Cardiac muscle cell (in vitro differentiated cells and primary cell): ENCODE data around the gene KIAA1755. TPM values are rescaled to one million over a fixed set of nuclear protein-coding genes. Genes with fewer than 3 reads are reported as not detected.

Source experiments
- DNase-seq, 2 donors: peaks; one replicate each; pipeline versions ENCODE4 v3.0.0 to v3.0.0-alpha.2; 2010 to 2017; ENCODE audit warnings: low read depth in 1 of 2, low spot score in 1 of 2
- H3K27ac ChIP-seq: fragments of 200-600 bp; sonication (generic); 2 replicates; pipeline ENCODE4 v1.5.1; 2016
- H3K27me3 ChIP-seq: fragments of 200-600 bp; sonication (generic); 2 replicates; pipeline ENCODE4 v1.6.0; 2016; ENCODE audit warnings: control low read depth
- H3K36me3 ChIP-seq: fragments of 200-600 bp; sonication (generic); 2 replicates; pipeline ENCODE4 v1.5.1; 2016; ENCODE audit warnings: control low read depth
- H3K4me1 ChIP-seq: fragments of 200-600 bp; sonication (generic); 2 replicates; pipeline ENCODE4 v1.8.1; 2017; ENCODE audit warnings: low read depth, mild to moderate bottlenecking, mixed run types
- H3K4me3 ChIP-seq: fragments of 200-600 bp; sonication (generic); 2 replicates; pipeline ENCODE4 v1.5.1; 2016; ENCODE audit warnings: mild to moderate bottlenecking
- H3K9me3 ChIP-seq: fragments of 200-600 bp; sonication (generic); 2 replicates; pipeline ENCODE4 v1.5.1; 2017; ENCODE audit warnings: low read depth, mild to moderate bottlenecking, control low read depth
- CTCF ChIP-seq: IDR thresholded peaks from 2 replicates; pipeline ENCODE4 v1.5.1; 2012; ENCODE audit warnings: low read depth, mild to moderate bottlenecking, low read length
- polyA plus RNA-seq: library from polyadenylated mRNA; unstranded; fragments of >200 nt; fragmentation: Nextera tagmentation; extraction: Ambion mirVana; gene quantifications from 2 replicates; pipeline ENCODE4 v1.2.1, GENCODE V29; 2016
- total RNA-seq: library from RNA; depleted of rRNA; stranded (reverse); fragments of >200 nt; gene quantifications from 2 replicates; pipeline ENCODE4 v1.2.3, GENCODE V29; 2016

The KIAA1755 gene
- total and polyA plus RNA-seq, 2 experiments from 2014 or later = not detected

DNA sequence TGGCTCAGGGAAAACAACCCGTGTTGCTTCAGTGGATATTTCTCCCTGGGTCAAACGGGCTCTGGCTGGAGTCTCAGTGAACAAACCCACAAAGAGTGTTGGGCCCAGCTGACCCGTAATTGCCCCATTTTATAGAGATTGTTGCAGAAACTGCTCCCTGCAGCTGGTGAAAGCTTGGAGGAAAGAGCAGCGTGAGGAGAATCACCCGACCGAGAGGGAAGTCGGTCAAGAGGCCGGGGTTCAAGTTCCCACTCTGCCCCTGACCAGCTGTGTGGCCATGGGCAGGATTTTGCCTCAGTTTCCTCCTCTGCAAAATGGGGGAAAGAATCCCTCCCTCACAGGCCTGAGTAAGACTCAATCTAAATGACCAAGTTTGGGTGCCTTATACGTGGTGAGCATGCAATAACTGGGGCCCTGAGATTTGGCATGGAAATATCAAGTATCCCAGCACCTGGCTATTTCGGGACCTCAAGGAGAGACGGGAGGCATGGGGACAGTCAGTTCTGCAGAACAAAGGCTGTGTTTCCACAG is 93.8 kb downstream of the KIAA1755 start:
- no peak overlapping the region for H3K27ac ChIP-seq
- TF ChIP-seq CTCF = no peak
- H3K36me3 ChIP-seq = no peaks in the 10 kb centered on the region
- H3K4me3 ChIP-seq = no peak overlapping the region
- peaks cover 23% of the 10 kb centered on the region for H3K4me1 ChIP-seq
- no peaks in the 10 kb centered on the region for H3K27me3 ChIP-seq
- H3K9me3 ChIP-seq = no peaks in the 10 kb centered on the region
- DNase-seq = no peak

- no peak overlapping the region for H3K4me3 ChIP-seq
- H3K9me3 ChIP-seq = no peaks in the 10 kb centered on the region
- no peaks in the 10 kb centered on the region for H3K27me3 ChIP-seq
- no peak for TF ChIP-seq CTCF
- peaks cover under 1% of the 10 kb centered on the region for H3K36me3 ChIP-seq
- H3K27ac ChIP-seq = no peak overlapping the region
- peak in 1 of 2 donors; percentile 66 for DNase-seq
- H3K4me1 ChIP-seq = peaks cover 23% of the 10 kb centered on the region
Measured at GRCh38 chr20:38165966-38166702, 94.4 kb downstream of the KIAA1755 start.

DNA sequence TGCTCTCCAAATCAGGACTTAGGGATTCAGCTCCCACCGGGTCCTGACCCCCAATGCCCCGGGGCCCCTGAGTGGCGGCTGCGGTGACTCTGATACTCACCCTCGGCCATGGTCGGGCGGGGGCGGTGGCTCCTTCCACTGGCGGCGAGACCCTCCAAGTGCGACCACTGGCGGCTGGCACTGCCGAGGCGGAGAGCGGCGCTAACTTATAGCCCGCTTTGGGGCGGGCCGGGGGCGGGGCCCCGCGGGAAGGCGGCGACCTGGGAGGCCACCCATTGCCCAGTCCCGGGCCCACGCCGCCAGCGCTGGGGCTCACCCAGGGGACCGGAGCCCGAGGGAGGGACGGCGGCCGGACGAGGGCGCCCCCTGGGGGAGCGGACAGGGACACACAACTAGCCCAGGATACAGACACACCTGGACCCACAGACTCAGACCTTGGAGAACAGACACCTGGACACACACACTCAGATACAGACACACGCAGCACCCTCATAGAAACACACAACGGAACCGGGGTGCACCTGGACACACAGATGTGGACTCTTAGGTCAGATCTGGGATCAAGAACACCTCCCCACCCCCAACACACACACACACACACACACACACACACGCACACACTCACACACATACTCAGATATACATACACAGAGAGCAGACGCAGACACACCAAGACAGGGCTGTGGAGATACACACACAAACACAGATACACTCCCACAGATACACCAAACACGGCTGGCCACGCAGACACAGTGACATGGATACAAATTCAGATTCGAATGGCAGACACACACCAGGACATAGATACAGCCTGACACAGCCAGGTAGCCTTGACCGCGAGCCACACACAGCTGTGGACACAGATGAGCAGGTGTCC is 95.2 kb downstream of the KIAA1755 start, which contains the start of gene TGM2:
TGM2 (minus strand) TSS at position 182 of the 877 bp plus-strand sequence; CDS start at position 110, 72 bp downstream.
- TF ChIP-seq CTCF = peak; percentile 80
- Histone ChIP-seq H3K36me3 (peaks cover 8% of the 10 kb centered on the region), H3K27ac (no peak within 1 kb of the TSS), H3K4me1 (peaks cover 25% of the 10 kb centered on the region), H3K4me3 (peak within 1 kb of the TSS; percentile 41), H3K27me3 (no peaks in the 10 kb centered on the region), H3K9me3 (no peaks in the 10 kb centered on the region)
- DNase-seq = peak; percentile 85 to 91

DNA sequence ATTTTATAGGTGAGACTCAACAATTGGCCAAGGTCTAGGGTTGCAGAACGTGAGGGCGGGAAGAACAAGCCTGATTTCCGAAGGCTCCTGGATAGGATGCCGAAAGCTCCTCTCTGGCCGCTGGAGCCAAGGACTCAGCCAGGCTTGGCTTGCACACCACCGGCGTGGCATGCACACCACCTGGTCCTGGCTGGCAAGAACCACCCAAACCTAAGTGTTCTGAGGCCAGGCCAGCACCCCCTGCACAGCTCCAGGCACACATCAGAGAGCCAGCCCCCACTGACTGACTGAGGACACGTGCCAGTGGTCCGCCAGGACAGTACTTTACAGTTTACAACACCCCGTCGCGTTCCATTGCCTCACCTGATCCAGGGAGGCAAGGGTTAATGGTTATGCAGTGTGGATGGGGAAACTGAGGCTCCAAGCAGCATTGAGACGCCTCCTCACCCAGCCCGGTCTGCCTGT is 95.9 kb downstream of the KIAA1755 start:
- H3K4me3 ChIP-seq = peak overlapping the region; percentile 41
- DNase-seq = no peak
- no peaks in the 10 kb centered on the region for H3K9me3 ChIP-seq
- H3K4me1 ChIP-seq = peaks cover 30% of the 10 kb centered on the region
- no peaks in the 10 kb centered on the region for H3K27me3 ChIP-seq
- no peak for TF ChIP-seq CTCF
- H3K36me3 ChIP-seq = peaks cover 9% of the 10 kb centered on the region
- no peak overlapping the region for H3K27ac ChIP-seq

GRCh38 chr20:38164069-38164468 is 96.5 kb downstream of the KIAA1755 start:
- peak overlapping the region; percentile 41 for H3K4me3 ChIP-seq
- no peak for DNase-seq
- TF ChIP-seq CTCF = no peak

More at GRCh38 chr20:38164069-38164468, 96.5 kb downstream of the KIAA1755 start:
- H3K9me3 ChIP-seq = no peaks in the 10 kb centered on the region
- peaks cover 36% of the 10 kb centered on the region for H3K4me1 ChIP-seq
- no peak overlapping the region for H3K27ac ChIP-seq
- H3K36me3 ChIP-seq = peaks cover 9% of the 10 kb centered on the region
- no peaks in the 10 kb centered on the region for H3K27me3 ChIP-seq
